Body of pancreas (tissue), 4 donors: ENCODE measurements around the gene MEDAG. TPM values are rescaled to one million over a fixed set of nuclear protein-coding genes. Genes with fewer than 3 reads are reported as not detected.

Source experiments
- ATAC-seq: fragments of 150-250 bp; one replicate; pipeline ENCODE4 v1.9.1; 2016
- DNase-seq, 4 donors: peaks; one replicate each; pipeline ENCODE4 v3.0.0-alpha.2; 2019
- H3K27ac ChIP-seq, 4 donors: fragments of 200-600 bp; sonication (generic); 1 replicate in 3 of 4; 2 replicates in 1 of 4; pipeline versions ENCODE4 v1.5.1 to v1.6.1; 2016 to 2019; ENCODE audit warnings: mild to moderate bottlenecking in 1 of 4, mixed read lengths in 1 of 4, moderate library complexity in 1 of 4
- H3K27me3 ChIP-seq, 2 donors: fragments of 200-600 bp; sonication (generic); one replicate each; pipeline ENCODE4 v1.6.0; 2016; ENCODE audit warnings: mild to moderate bottlenecking in 1 of 2
- H3K36me3 ChIP-seq, 2 donors: fragments of 200-600 bp; sonication (generic); replicated peaks in 1 of 2; 2 replicates each; pipeline ENCODE4 v1.5.1; 2016; ENCODE audit warnings: low read depth in 2 of 2; ENCODE audit not compliant: insufficient read depth in 1 of 2
- H3K4me1 ChIP-seq: fragments of 200-600 bp; sonication (generic); one replicate; pipeline ENCODE4 v1.6.0; 2016
- H3K4me3 ChIP-seq, 2 donors: fragments of 200-600 bp; sonication (generic); 1 replicate in 1 of 2; 2 replicates in 1 of 2; pipeline ENCODE4 v1.5.1; 2016 to 2019
- H3K9me3 ChIP-seq, 3 donors: fragments of 200-600 bp; sonication (generic); 1 replicate in 2 of 3; 2 replicates in 1 of 3; pipeline ENCODE4 v1.5.1; 2016
- CTCF ChIP-seq, 7 experiments: fragments of 450-650 bp in 4 of 7; fragments of 200-600 bp in 3 of 7; sonication (generic) in 3 of 7; IDR thresholded peaks; one replicate each; pipeline ENCODE4 v1.5.1; 2016 to 2019; ENCODE audit warnings: antibody characterized with exemption in 7 of 7
- POLR2A ChIP-seq, 3 donors: fragments of 450-650 bp; IDR thresholded peaks; one replicate each; pipeline ENCODE4 v1.6.1; 2016; ENCODE audit warnings: antibody characterized with exemption in 3 of 3, mild to moderate bottlenecking in 2 of 3
- WGBS, 2 donors: methylation state at CpG; one replicate each; pipeline ENCODE4 v1.1.5; 2017; 5-methylcytosine and 5-hydroxymethylcytosine counted together
- intact Hi-C: fragments of 100-400 bp; cut with DNase I; formaldehyde crosslinking; loops from one replicate; pipeline ENCODE4 v1.15.1; 2023
- total RNA-seq, 2 donors: library from RNA; depleted of rRNA; stranded (reverse); fragments of >200 nt; gene quantifications; one replicate each; pipeline ENCODE4 v1.1.0, GENCODE V29; 2016

MEDAG gene
- total RNA-seq, 2 donors from 2014 or later, result 7.8 to 36.6 TPM

DNA sequence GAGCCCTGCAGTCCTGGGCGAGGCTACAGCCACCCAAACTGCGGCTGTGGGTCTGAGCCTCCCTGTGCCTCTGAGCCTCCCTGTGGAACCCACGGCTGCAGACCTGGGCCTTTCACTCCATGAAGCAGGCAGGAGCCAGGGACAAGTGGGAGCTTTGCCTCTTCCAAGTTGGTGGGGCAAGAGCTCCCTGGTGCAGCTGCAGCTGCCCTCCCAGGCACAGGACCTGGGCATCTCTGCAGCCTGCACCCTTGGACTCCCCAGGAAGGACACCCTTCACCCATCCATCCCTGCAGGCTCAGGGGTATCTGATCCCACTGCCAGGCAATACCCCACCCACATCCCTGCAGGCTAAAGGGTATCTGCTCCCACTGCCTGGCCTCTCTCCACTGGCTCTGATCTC lies 28.7 kb downstream of the MEDAG start:
- no peaks in the 10 kb centered on the region for H3K36me3 ChIP-seq
- intact Hi-C loops, result no loop called here
- 67 to 100% methylated on average over 1 to 3 of the region's 3 CpGs for WGBS, 2 donors
- DNase-seq (no peak), ATAC-seq (no peak)
- H3K4me3 ChIP-seq, result no peak overlapping the region
- no peak for TF ChIP-seq POLR2A (IDR thresholded peaks at IDR 0.05)
- TF ChIP-seq CTCF (IDR thresholded peaks at IDR 0.05), result no peak
- H3K9me3 ChIP-seq, result no peaks in the 10 kb centered on the region
- peaks cover 11% of the 10 kb centered on the region for H3K4me1 ChIP-seq
- no peak overlapping the region for H3K27ac ChIP-seq
- no peaks in the 10 kb centered on the region for H3K27me3 ChIP-seq

- ATAC-seq (no peak), DNase-seq (no peak)
- H3K27me3 ChIP-seq, result no peaks in the 10 kb centered on the region
- no peak for TF ChIP-seq POLR2A (IDR thresholded peaks at IDR 0.05)
- no peak for TF ChIP-seq CTCF (IDR thresholded peaks at IDR 0.05)
- H3K36me3 ChIP-seq, result no peaks in the 10 kb centered on the region
- 50 to 53% methylated on average over 4 of the region's 4 CpGs for WGBS, 2 donors
- no peak overlapping the region for H3K4me3 ChIP-seq
- intact Hi-C loops, result no loop called here
- H3K9me3 ChIP-seq, result no peaks in the 10 kb centered on the region
- no peak overlapping the region for H3K27ac ChIP-seq
- H3K4me1 ChIP-seq, result peaks cover 11% of the 10 kb centered on the region
These were observed 30.9 kb downstream of the MEDAG start for GRCh38 chr13:30936971-30937370.

DNA sequence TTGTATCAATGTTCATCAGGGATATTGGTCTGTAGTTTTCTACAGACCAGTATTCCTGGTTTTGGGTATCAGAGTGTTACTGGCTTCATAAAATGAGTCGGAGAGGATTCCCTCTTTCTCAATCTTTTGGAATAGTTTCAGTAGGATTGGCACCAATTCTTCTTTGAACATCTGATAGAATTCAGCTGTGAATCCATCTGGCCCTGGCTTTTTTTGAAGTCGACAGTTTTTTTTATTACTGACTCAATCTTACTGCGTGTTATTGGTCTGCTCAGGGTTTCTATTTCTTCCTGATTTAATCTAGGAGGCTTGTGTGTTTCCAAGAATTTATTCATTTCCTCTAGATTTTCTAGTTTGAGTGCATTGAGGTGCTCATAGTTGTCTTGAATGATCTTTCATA lies 37.8 kb downstream of the MEDAG start:
- DNase-seq (no peak), ATAC-seq (no peak)
- TF ChIP-seq POLR2A (IDR thresholded peaks at IDR 0.05), result no peak
- no peak for TF ChIP-seq CTCF (IDR thresholded peaks at IDR 0.05)
- Histone ChIP-seq H3K27me3 (no peaks in the 10 kb centered on the region), H3K27ac (no peak overlapping the region), H3K4me1 (no peaks in the 10 kb centered on the region), H3K9me3 (no peaks in the 10 kb centered on the region), H3K4me3 (no peak overlapping the region), H3K36me3 (no peaks in the 10 kb centered on the region)
- intact Hi-C loops, result no loop called here
- 69 to 73% methylated on average over 3 of the region's 3 CpGs for WGBS, 2 donors

GRCh38 chr13:30957258-30957943 lies 51.3 kb downstream of the MEDAG start:
- no peak overlapping the region for H3K27ac ChIP-seq
- no peaks in the 10 kb centered on the region for H3K36me3 ChIP-seq
- no peaks in the 10 kb centered on the region for H3K9me3 ChIP-seq
- H3K4me1 ChIP-seq, result no peaks in the 10 kb centered on the region
- no peak overlapping the region for H3K4me3 ChIP-seq
- TF ChIP-seq CTCF (IDR thresholded peaks at IDR 0.05), result no peak
- no peak for TF ChIP-seq POLR2A (IDR thresholded peaks at IDR 0.05)
- intact Hi-C loops, result no loop called here
- no peaks in the 10 kb centered on the region for H3K27me3 ChIP-seq
- no peak for DNase-seq
- WGBS, 2 donors, result 57 to 58% methylated on average over 5 of the region's 5 CpGs
- ATAC-seq, result no peak

DNA sequence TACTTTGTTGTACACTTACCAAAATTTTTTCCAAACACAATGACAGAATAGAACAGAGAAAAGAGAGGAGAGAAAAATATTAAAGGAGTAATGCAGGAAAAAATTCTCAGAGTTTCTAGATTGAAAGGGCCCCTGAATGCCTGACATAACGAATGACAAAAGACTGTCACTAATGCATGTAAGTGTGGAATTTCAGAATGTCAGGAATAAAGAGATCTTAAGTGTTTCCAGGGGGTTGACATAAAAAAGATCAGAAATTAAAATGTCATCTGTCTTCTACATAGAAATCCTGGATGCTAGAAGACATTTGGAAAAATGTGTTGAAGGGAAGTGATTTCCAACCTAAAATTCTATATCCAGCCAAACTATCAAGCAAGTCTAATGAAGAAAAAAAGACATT lies 53.6 kb downstream of the MEDAG start:
- Histone ChIP-seq H3K27ac (no peak overlapping the region), H3K27me3 (no peaks in the 10 kb centered on the region), H3K4me1 (no peaks in the 10 kb centered on the region), H3K36me3 (no peaks in the 10 kb centered on the region), H3K9me3 (no peaks in the 10 kb centered on the region), H3K4me3 (no peak overlapping the region)
- TF ChIP-seq CTCF (IDR thresholded peaks at IDR 0.05) (no peak), POLR2A (IDR thresholded peaks at IDR 0.05) (no peak)
- ATAC-seq (no peak), DNase-seq (no peak)
- intact Hi-C loops, result no loop called here
- 32 to 45% methylated on average over 1 of the region's 1 CpG for WGBS, 2 donors
